ENCODE measurements around the gene RARG.

DNA sequence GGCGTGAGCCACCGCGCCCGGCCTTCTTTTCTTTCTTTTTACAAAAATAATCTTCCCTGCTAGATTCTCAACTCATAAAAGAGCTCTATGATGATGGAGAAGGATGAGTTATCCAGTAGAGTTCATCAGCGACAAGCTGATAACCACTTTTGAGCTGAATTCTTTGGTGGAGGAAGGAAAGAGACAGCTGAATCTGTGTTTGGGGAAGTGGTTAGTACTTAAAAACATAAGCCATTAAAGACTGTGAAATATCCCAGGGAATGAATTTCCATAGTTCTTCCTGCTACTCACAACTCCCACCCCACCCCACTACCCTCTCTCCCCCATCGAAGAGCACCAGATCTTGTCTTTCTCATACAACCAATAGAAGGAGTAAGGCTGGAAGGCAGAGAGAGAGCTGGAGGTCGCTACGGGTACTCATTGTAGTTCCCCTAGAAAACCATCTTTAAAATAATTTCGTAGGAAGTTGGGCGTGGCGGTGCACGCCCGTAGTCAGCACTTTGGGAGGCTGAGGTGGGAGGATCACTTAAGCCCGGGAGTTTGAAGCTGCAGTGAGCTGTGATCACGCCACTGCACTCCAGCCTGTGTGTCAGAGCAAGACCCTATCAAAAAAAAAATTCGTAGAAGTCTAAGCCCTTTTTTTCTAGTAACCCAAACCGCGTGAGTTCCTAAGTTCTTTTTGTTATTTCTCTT, 35.4 kb upstream of the RARG start:
- TF ChIP-seq, protein P1, sequence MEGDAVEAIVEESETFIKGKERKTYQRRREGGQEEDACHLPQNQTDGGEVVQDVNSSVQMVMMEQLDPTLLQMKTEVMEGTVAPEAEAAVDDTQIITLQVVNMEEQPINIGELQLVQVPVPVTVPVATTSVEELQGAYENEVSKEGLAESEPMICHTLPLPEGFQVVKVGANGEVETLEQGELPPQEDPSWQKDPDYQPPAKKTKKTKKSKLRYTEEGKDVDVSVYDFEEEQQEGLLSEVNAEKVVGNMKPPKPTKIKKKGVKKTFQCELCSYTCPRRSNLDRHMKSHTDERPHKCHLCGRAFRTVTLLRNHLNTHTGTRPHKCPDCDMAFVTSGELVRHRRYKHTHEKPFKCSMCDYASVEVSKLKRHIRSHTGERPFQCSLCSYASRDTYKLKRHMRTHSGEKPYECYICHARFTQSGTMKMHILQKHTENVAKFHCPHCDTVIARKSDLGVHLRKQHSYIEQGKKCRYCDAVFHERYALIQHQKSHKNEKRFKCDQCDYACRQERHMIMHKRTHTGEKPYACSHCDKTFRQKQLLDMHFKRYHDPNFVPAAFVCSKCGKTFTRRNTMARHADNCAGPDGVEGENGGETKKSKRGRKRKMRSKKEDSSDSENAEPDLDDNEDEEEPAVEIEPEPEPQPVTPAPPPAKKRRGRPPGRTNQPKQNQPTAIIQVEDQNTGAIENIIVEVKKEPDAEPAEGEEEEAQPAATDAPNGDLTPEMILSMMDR (conservative IDR thresholded peaks at IDR 0.05; ENCODE audit: low read depth, low read length) = no peak
- TF ChIP-seq EZH2phosphoT487 (IDR thresholded peaks at IDR 0.05; ENCODE audit: borderline replicate concordance, low read length) (no peak), EZH2 (IDR thresholded peaks at IDR 0.05; ENCODE audit: low read length, unreplicated experiment) (no peak)

All from PC-3 (cell line).